GM12878 (cell line): Measurements from ENCODE around the gene FBXL14. TPM values are rescaled to one million over a fixed set of nuclear protein-coding genes. Genes with fewer than 3 reads are reported as not detected.

Experiments used
- ATAC-seq: fragments of 200-7000 bp; cut with Tn5 transposase; 3 replicates; pipeline ENCODE4 v1.9.1; 2020; ENCODE audit warnings: mild to moderate bottlenecking, moderate library complexity
- BruUV-seq: library from RNA; stranded (reverse); fragments of 400-500 nt; replicated peaks from 2 replicates; lab custom pipeline; 2021; lab: Mats Ljungman, UMichigan
- CTCF ChIA-PET: fragments of 300-600 bp; sonication (Branson Sonifier 250); formaldehyde crosslinking; extraction: SDS; loops from one replicate; lab custom pipeline; 2021; ENCODE audit warnings: inconsistent platforms; lab: Yijun Ruan, JAX
- POLR2A ChIA-PET: fragments of 350-600 bp; formaldehyde crosslinking; extraction: SDS; loops from one replicate; lab custom pipeline; 2021; ENCODE audit warnings: inconsistent platforms; lab: Charles Lee
- RAD21 ChIA-PET: fragments of 300-600 bp; sonication (Branson Sonifier 250); formaldehyde crosslinking; loops from one replicate; lab custom pipeline; 2023; ENCODE audit warnings: antibody characterized with exemption; ENCODE audit not compliant: unreplicated experiment; lab: Charles Lee
- SMC1A ChIA-PET: fragments of 300-600 bp; sonication (Branson Sonifier 250); formaldehyde crosslinking; loops from one replicate; lab custom pipeline; 2023; ENCODE audit not compliant: unreplicated experiment, uncharacterized antibody; lab: Charles Lee
- DNase-seq: peaks from one replicate; pipeline ENCODE4 v3.0.0-alpha.2; 2011; ENCODE audit warnings: low read depth, low spot score
- FAIRE-seq: peaks from 3 replicates; lab custom pipeline; 2011; peaks lifted over from hg19 to GRCh38; lab: Jason Lieb, UNC
- H2AFZ ChIP-seq: 2 replicates; pipeline ENCODE4 v1.6.0; 2011; ENCODE audit warnings: low read depth, low read length, control low read depth; ENCODE audit not compliant: control insufficient read depth
- H3K27ac ChIP-seq: 2 replicates; pipeline ENCODE4 v1.5.1; 2011; ENCODE audit warnings: control low read depth; ENCODE audit not compliant: control insufficient read depth, insufficient read depth
- H3K27me3 ChIP-seq, 2 experiments: replicated peaks in 1 of 2; 2 replicates each; pipeline versions ENCODE4 v1.6.0 to v1.6.1; 2011; ENCODE audit warnings: low read length in 1 of 2; ENCODE audit not compliant: control insufficient read depth in 2 of 2, insufficient read depth in 2 of 2
- H3K36me3 ChIP-seq, 2 experiments: 2 replicates each; pipeline ENCODE4 v1.5.1; 2011; ENCODE audit warnings: low read length in 1 of 2; ENCODE audit not compliant: control insufficient read depth in 2 of 2, insufficient read depth in 2 of 2
- H3K4me1 ChIP-seq: 2 replicates; pipeline ENCODE4 v1.6.1; 2011; ENCODE audit warnings: mild to moderate bottlenecking, low read length, moderate library complexity, mixed read lengths; ENCODE audit not compliant: control insufficient read depth, insufficient read depth
- H3K4me2 ChIP-seq: 2 replicates; pipeline ENCODE4 v1.6.0; 2011; ENCODE audit warnings: control low read depth; ENCODE audit not compliant: control insufficient read depth, insufficient read depth
- H3K4me3 ChIP-seq: fragments of 200-600 bp; sonication (generic); 2 replicates; pipeline ENCODE4 v1.5.1; 2016
- H3K79me2 ChIP-seq: 2 replicates; pipeline ENCODE4 v1.6.0; 2011; ENCODE audit warnings: low read length; ENCODE audit not compliant: control insufficient read depth, insufficient read depth
- H3K9ac ChIP-seq: 2 replicates; pipeline ENCODE4 v1.8.0; 2011; ENCODE audit warnings: low read length, control low read depth, mixed read lengths; ENCODE audit not compliant: control insufficient read depth, insufficient read depth
- H3K9me3 ChIP-seq: replicated peaks from 3 replicates; pipeline ENCODE4 v1.5.1; 2011; ENCODE audit warnings: mild to moderate bottlenecking, low read length; ENCODE audit not compliant: control insufficient read depth, insufficient read depth
- H4K20me1 ChIP-seq: 2 replicates; pipeline ENCODE4 v1.6.0; 2011; ENCODE audit not compliant: control insufficient read depth, insufficient read depth
- CTCF ChIP-seq, 3 experiments: IDR thresholded peaks in 2 of 3; conservative IDR thresholded peaks in 1 of 3; 2 replicates each; pipeline ENCODE4 v1.5.1; 2011; ENCODE audit warnings: low read depth in 3 of 3, low read length in 3 of 3, mild to moderate bottlenecking in 3 of 3, control low read depth in 2 of 3, moderate library complexity in 2 of 3, inconsistent platforms in 1 of 3, mixed read lengths in 1 of 3; ENCODE audit not compliant: control insufficient read depth in 2 of 3, insufficient read depth in 1 of 3; ENCODE audit errors: extremely low read depth in 1 of 3
- MTA3 ChIP-seq: IDR thresholded peaks from 2 replicates; pipeline ENCODE4 v1.6.1; 2012; ENCODE audit warnings: low read length, inconsistent platforms, borderline replicate concordance
- NBN ChIP-seq: fragments of 450-650 bp; IDR thresholded peaks from 2 replicates; pipeline ENCODE4 v1.6.1; 2016
- RAD21 ChIP-seq: IDR thresholded peaks from 2 replicates; pipeline ENCODE4 v1.6.1; 2011; ENCODE audit warnings: mild to moderate bottlenecking, low read depth, low read length, moderate library complexity; ENCODE audit not compliant: insufficient read depth
- SMC3 ChIP-seq: IDR thresholded peaks from 2 replicates; pipeline ENCODE4 v1.6.1; 2011; ENCODE audit warnings: low read length, improper control_type of control experiment, borderline replicate concordance
- YY1 ChIP-seq: IDR thresholded peaks from 2 replicates; pipeline ENCODE4 v1.6.1; 2011; ENCODE audit warnings: low read depth, mild to moderate bottlenecking, low read length
- WGBS: methylation state at CpG from one replicate; pipeline ENCODE4 v1.1.6; 2016; ENCODE audit warnings: low lambda C conversion rate; ENCODE audit not compliant: insufficient replicate concordance, insufficient coverage; ENCODE audit errors: missing lambda C conversion rate; 5-methylcytosine and 5-hydroxymethylcytosine counted together
- in situ Hi-C: fragments of 300-500 bp; cut with MboI; formaldehyde crosslinking; loops from 9 replicates; pipeline ENCODE4 v1.14.3; 2018; ENCODE audit warnings: mixed read lengths
- intact Hi-C: fragments of 100-400 bp; cut with micrococcal nuclease; formaldehyde crosslinking; loops from one replicate; pipeline ENCODE4 v1.14.2; 2022; ENCODE audit not compliant: unreplicated experiment
- polyA plus RNA-seq, 11 experiments: library from polyadenylated mRNA; depleted of rRNA in 4 of 11; unstranded in 6 of 11; stranded (reverse) in 5 of 11; fragments of >200 nt; fragmentation: Nextera tagmentation in 4 of 11; fragmentation: Illumina TruSeq in 1 of 11; extraction: Ambion mirVana in 4 of 11; extraction: Trizol in 1 of 11; gene quantifications; 1 replicate in 1 of 11; 2 replicates in 10 of 11; pipeline versions ENCODE4 v1.2.1 to v1.2.3, GENCODE V29; 2011 to 2016; ENCODE audit warnings: inconsistent platforms in 2 of 11, missing spikeins in 2 of 11, low read depth in 1 of 11
- total RNA-seq, 4 experiments: library from RNA; depleted of rRNA in 3 of 4; stranded (reverse); fragments of >200 nt in 3 of 4; fragmentation: Illumina TruSeq in 1 of 4; extraction: Trizol in 1 of 4; gene quantifications; 2 replicates each; pipeline versions ENCODE4 v1.2.1 to v1.2.3, GENCODE V29; 2013 to 2021

Gene FBXL14
- total and polyA plus RNA-seq, 10 of the 15 experiments (the other 5 are each of a cell fraction or from before 2014, with no cell fraction given): 0.44 to 19.0 (median 2.9) TPM

DNA sequence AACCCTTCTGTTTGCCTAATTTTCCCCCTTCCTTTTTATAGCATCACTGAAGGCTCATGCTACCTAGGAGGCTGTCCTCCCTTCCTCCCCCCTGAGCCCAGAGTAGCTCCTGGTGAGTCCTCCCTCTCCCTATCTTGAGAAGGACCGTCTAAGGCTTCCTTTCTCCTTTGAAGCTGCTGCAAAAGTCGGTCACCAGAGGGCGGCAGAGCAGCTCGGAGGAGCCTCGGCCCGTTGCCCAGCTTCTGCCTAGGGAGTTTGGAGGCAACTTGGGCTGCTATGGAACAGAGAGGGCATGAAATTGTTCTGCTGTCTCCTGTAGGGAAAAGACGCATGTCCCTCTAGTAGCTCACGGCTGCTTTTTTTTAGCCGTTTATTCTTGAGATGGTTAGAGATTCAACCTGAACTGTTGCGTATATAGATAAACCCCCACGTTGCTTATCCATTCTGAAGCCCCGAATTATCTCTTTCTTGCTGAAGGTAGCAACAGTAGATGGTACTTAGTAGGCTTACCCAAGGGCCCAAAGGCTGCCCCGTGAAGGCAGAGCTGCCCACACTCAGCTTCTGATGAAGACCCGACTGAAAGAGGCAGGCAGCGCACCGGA lies 40.3 kb upstream of the FBXL14 start:
- ATAC-seq (peak; percentile 82), FAIRE-seq (peak; percentile 94), DNase-seq (no peak)
- BruUV-seq: no TSS peak
- in situ Hi-C loops: no loop called here
- H3K9me3 ChIP-seq: no peaks in the 10 kb centered on the region
- intact Hi-C loops: loop anchor here (5.0 kb wide), 2 partner anchors 158 to 308 kb away; no protein-coding TSS in a partner anchor
- H3K4me2 ChIP-seq: no peak overlapping the region
- H3K4me3 ChIP-seq: no peak overlapping the region
- peaks cover 2 to 4% of the 10 kb centered on the region in 2 experiments; a peak in 2 of 4 replicates for H3K27me3 ChIP-seq
- ChIA-PET SMC1A (interaction anchor here (0.6 to 4.7 kb wide), 17 partner anchors 11 to 516 kb away, joined by 3 to 56 read pairs (median 5); no protein-coding TSS in a partner anchor), CTCF (interaction anchor here (0.6 to 7.3 kb wide), 41 partner anchors 8 to 517 kb away, joined by 3 to 112 read pairs (median 4); no protein-coding TSS in a partner anchor), RAD21 (interaction anchor here (0.9 to 2.5 kb wide), 9 partner anchors 8 to 517 kb away, joined by 3 to 44 read pairs (median 6); no protein-coding TSS in a partner anchor), POLR2A (interaction anchor here (1.5 kb wide), 1 partner anchor 157 kb away, joined by 5 read pairs; no protein-coding TSS in a partner anchor)
- TF ChIP-seq SMC3: peak; percentile 56; the same call in 1 of the 2 replicates
- no peak for TF ChIP-seq MTA3
- TF ChIP-seq RAD21: peak; percentile 72
- no peak for TF ChIP-seq NBN
- TF ChIP-seq CTCF (IDR thresholded peaks at IDR 0.05 in 2 of 3, conservative IDR thresholded peaks at IDR 0.05 in 1 of 3; ENCODE audit: control insufficient read depth in 2 of 3, extremely low read depth in 1 of 3, insufficient read depth in 1 of 3, low read depth in 3 of 3, low read length in 3 of 3): peak; percentile 79 to 83 (median 82)
- peak; percentile 47; the same call in 1 of the 2 replicates for TF ChIP-seq YY1
- H3K27ac ChIP-seq: no peak overlapping the region
- no peak overlapping the region for H3K9ac ChIP-seq
- 45% methylated on average over 16 of the region's 16 CpGs for WGBS
- H3K4me1 ChIP-seq: 0 out of 2 replicates have a peak, but pooled peaks cover 6% of the 10 kb centered on the region
- H3K36me3 ChIP-seq: no peaks in the 10 kb centered on the region
- H3K79me2 ChIP-seq: no peaks in the 10 kb centered on the region
- no peak overlapping the region for H2AFZ ChIP-seq
- H4K20me1 ChIP-seq: no peaks in the 10 kb centered on the region
